Adrenal gland (tissue), 5 donors: Measurements from ENCODE around the gene INHBE.

Experiments used
- POLR2A ChIP-seq, 2 donors: fragments of 450-650 bp; IDR thresholded peaks; one replicate each; pipeline ENCODE4 v1.6.1; 2017; ENCODE audit warnings: antibody characterized with exemption in 2 of 2, mild to moderate bottlenecking in 2 of 2, moderate library complexity in 1 of 2
- TF ChIP-seq, protein P1 (sequence below), 6 experiments: fragments of 450-650 bp in 4 of 6; fragments of 200-600 bp in 2 of 6; sonication (generic) in 1 of 6; IDR thresholded peaks; 1 replicate in 5 of 6; 2 replicates in 1 of 6; pipeline versions ENCODE4 v1.5.1 to v1.8.0; 2016 to 2021; ENCODE audit warnings: antibody characterized with exemption in 6 of 6, mild to moderate bottlenecking in 2 of 6, moderate library complexity in 1 of 6
- donor health status: DM: no; HTN: no; CAD: no.

DNA sequence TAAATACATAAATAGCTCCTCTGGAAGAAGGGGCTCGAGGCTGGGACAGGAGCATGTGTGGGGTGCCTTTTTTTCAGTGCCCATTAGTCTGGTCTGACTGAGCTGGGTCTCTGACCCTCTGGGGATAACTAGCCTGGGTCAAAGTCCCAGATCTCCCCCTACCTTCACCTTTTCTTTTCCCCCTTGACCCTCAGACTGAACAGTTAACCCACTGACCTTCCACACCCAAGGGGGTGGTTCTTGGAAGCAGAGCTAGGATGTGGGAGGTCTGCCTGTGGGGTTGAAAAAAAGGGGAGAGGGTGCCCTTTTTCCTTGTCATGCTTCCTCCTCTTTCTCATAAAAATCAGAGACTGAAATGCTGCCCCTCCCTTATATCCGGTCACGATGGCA, 3.6 kb downstream of the INHBE start:
- no peak for TF ChIP-seq POLR2A (IDR thresholded peaks at IDR 0.05)
- TF ChIP-seq, protein P1, sequence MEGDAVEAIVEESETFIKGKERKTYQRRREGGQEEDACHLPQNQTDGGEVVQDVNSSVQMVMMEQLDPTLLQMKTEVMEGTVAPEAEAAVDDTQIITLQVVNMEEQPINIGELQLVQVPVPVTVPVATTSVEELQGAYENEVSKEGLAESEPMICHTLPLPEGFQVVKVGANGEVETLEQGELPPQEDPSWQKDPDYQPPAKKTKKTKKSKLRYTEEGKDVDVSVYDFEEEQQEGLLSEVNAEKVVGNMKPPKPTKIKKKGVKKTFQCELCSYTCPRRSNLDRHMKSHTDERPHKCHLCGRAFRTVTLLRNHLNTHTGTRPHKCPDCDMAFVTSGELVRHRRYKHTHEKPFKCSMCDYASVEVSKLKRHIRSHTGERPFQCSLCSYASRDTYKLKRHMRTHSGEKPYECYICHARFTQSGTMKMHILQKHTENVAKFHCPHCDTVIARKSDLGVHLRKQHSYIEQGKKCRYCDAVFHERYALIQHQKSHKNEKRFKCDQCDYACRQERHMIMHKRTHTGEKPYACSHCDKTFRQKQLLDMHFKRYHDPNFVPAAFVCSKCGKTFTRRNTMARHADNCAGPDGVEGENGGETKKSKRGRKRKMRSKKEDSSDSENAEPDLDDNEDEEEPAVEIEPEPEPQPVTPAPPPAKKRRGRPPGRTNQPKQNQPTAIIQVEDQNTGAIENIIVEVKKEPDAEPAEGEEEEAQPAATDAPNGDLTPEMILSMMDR (IDR thresholded peaks at IDR 0.05), result no peak
